HEK293T (cell line): ENCODE measurements around the gene SLCO3A1.

Experiments used
- BHLHE40 ChIP-seq: fragments of 450-650 bp; IDR thresholded peaks from 2 replicates; pipeline ENCODE4 v1.6.1; 2016; ENCODE audit warnings: mild to moderate bottlenecking, moderate library complexity, borderline replicate concordance
- FOXK2 ChIP-seq: fragments of 450-650 bp; IDR thresholded peaks from 2 replicates; pipeline ENCODE4 v1.6.1; 2016; ENCODE audit warnings: mild to moderate bottlenecking
- L3MBTL2 ChIP-seq: fragments of 450-650 bp; conservative IDR thresholded peaks from 2 replicates; pipeline ENCODE4 v1.6.1; 2016; ENCODE audit warnings: mild to moderate bottlenecking
- LEF1 ChIP-seq: fragments of 450-650 bp; IDR thresholded peaks from 2 replicates; pipeline ENCODE4 v1.6.1; 2017; ENCODE audit warnings: mild to moderate bottlenecking, borderline replicate concordance
- SP1 ChIP-seq: fragments of 450-650 bp; IDR thresholded peaks from 2 replicates; pipeline ENCODE4 v1.6.1; 2017
- SUZ12 ChIP-seq: fragments of 450-650 bp; IDR thresholded peaks from 2 replicates; pipeline ENCODE4 v1.6.1; 2016; ENCODE audit warnings: mild to moderate bottlenecking

GRCh38 chr15:92021792-92022191, 168.3 kb downstream of the SLCO3A1 start:
- no peak for TF ChIP-seq SUZ12
- TF ChIP-seq FOXK2 = no peak
- no peak for TF ChIP-seq BHLHE40
- TF ChIP-seq L3MBTL2 = no peak
- TF ChIP-seq SP1 = no peak
- TF ChIP-seq LEF1 = no peak
